Muscle of leg (tissue), 16 donors: ENCODE results near the gene STARD5. TPM values are rescaled to one million over a fixed set of nuclear protein-coding genes. Genes with fewer than 3 reads are reported as not detected.

Experiments
- DNase-seq: peaks from one replicate; pipeline ENCODE4 v3.0.0; 2013
- H3K27ac ChIP-seq: one replicate; pipeline ENCODE4 v1.5.1; 2013; ENCODE audit warnings: mild to moderate bottlenecking, low read length, control low read depth
- H3K27me3 ChIP-seq: one replicate; pipeline ENCODE4 v1.6.1; 2013; ENCODE audit warnings: low read length; ENCODE audit not compliant: control insufficient read depth, insufficient read depth
- H3K36me3 ChIP-seq: one replicate; pipeline ENCODE4 v1.6.1; 2013; ENCODE audit warnings: low read length; ENCODE audit not compliant: control insufficient read depth, insufficient read depth
- H3K4me1 ChIP-seq: one replicate; pipeline ENCODE4 v1.6.1; 2013; ENCODE audit warnings: low read length; ENCODE audit not compliant: control insufficient read depth, insufficient read depth
- H3K4me3 ChIP-seq: one replicate; pipeline ENCODE4 v1.5.1; 2013; ENCODE audit warnings: low read length, control low read depth
- H3K9me3 ChIP-seq: replicated peaks from 2 replicates; pipeline ENCODE4 v1.6.1; 2013; ENCODE audit warnings: low read depth, low read length; ENCODE audit not compliant: control insufficient read depth
- WGBS: methylation state at CpG from one replicate; pipeline ENCODE4 v1.1.5; 2013; ENCODE audit warnings: missing lambda C conversion rate; ENCODE audit not compliant: insufficient coverage; 5-methylcytosine and 5-hydroxymethylcytosine counted together
- long read RNA-seq, 11 donors: transcript quantifications; one replicate each; lab custom pipeline, GENCODE V29; 2026
- polyA plus RNA-seq, 8 donors: library from polyadenylated mRNA; unstranded; fragments of 120-200 nt; gene quantifications; one replicate each; pipeline versions ENCODE4 v1.2.1 to v1.2.3, GENCODE V29; 2013; ENCODE audit warnings: inconsistent platforms in 1 of 8, low replicate concordance in 1 of 8; ENCODE audit not compliant: insufficient read length in 8 of 8, insufficient read depth in 1 of 8
- total RNA-seq: library from RNA; stranded (reverse); fragments of 120-200 nt; gene quantifications from one replicate; pipeline ENCODE4 v1.2.4, GENCODE V29; 2013

The STARD5 gene
- total RNA-seq, result 3.7 TPM
- 1 to 10 TPM; 2.5 to 6.0 (median 4.5) TPM for polyA plus RNA-seq
- long read RNA-seq, donor 1, full-length matches to known transcripts, result 2 of 2 reads
- long read RNA-seq, donor 1, partial matches to known transcripts, result 0 of 2 reads
- long read RNA-seq, donor 1, other reads (novel, unspliced or antisense), result 0 of 2 reads
- long read RNA-seq, donor 2, result 0 reads
- long read RNA-seq, donor 3, partial matches to known transcripts, result 0 of 1 reads
- long read RNA-seq, donor 3, other reads (novel, unspliced or antisense), result 0 of 1 reads
- long read RNA-seq, donor 4, result 0 reads
- long read RNA-seq, donor 5, full-length matches to known transcripts, result 4 of 4 reads
- long read RNA-seq, donor 5, partial matches to known transcripts, result 0 of 4 reads
- long read RNA-seq, donor 5, other reads (novel, unspliced or antisense), result 0 of 4 reads
- long read RNA-seq, donor 6, result 0 reads
- long read RNA-seq, donor 7, result 0 reads
- long read RNA-seq, donor 8, partial matches to known transcripts, result 0 of 1 reads
- long read RNA-seq, donor 8, other reads (novel, unspliced or antisense), result 0 of 1 reads
- long read RNA-seq, donor 9, partial matches to known transcripts, result 0 of 1 reads
- long read RNA-seq, donor 9, other reads (novel, unspliced or antisense), result 0 of 1 reads
- long read RNA-seq, donor 10, full-length matches to known transcripts, result 2 of 2 reads
- long read RNA-seq, donor 10, partial matches to known transcripts, result 0 of 2 reads
- long read RNA-seq, donor 10, other reads (novel, unspliced or antisense), result 0 of 2 reads
- long read RNA-seq, donor 11, full-length matches to known transcripts, result 1 of 1 reads
- long read RNA-seq, donor 11, partial matches to known transcripts, result 0 of 1 reads
- long read RNA-seq, donor 11, other reads (novel, unspliced or antisense), result 0 of 1 reads

- Histone ChIP-seq H3K27ac (peak within 1 kb of the TSS; percentile 54), H3K4me1 (peaks cover 7% of the 10 kb centered on the region), H3K4me3 (peak within 1 kb of the TSS; percentile 62), H3K36me3 (peaks cover 13% of the 10 kb centered on the region), H3K27me3 (peaks cover 2% of the 10 kb centered on the region), H3K9me3 (no peaks in the 10 kb centered on the region)
- peak; percentile 99 for DNase-seq
- under 1% methylated on average over 67 of the region's 67 CpGs for WGBS
Observed at GRCh38 chr15:81323944-81324881, at the start of gene STARD5. STARD5 (minus strand) TSS chr15:81324141; CDS start chr15:81324099, 42 bp downstream.

- no peak overlapping the region for H3K27ac ChIP-seq
- no peaks in the 10 kb centered on the region for H3K4me1 ChIP-seq
- no peaks in the 10 kb centered on the region for H3K9me3 ChIP-seq
- no peaks in the 10 kb centered on the region for H3K36me3 ChIP-seq
- peaks cover 4% of the 10 kb centered on the region for H3K27me3 ChIP-seq
- H3K4me3 ChIP-seq, result no peak overlapping the region
- no CpG with 5 or more reads among the region's 5 CpGs for WGBS
- no peak for DNase-seq
Observed at GRCh38 chr15:81373176-81373575, 49.2 kb upstream of the STARD5 start.

GRCh38 chr15:81372575-81372974 is 48.6 kb upstream of the STARD5 start:
- Histone ChIP-seq H3K27me3 (peaks cover 4% of the 10 kb centered on the region), H3K27ac (no peak overlapping the region), H3K4me1 (no peaks in the 10 kb centered on the region), H3K4me3 (no peak overlapping the region), H3K36me3 (no peaks in the 10 kb centered on the region), H3K9me3 (no peaks in the 10 kb centered on the region)
- no CpG with 5 or more reads among the region's 3 CpGs for WGBS
- no peak for DNase-seq

- peak; percentile 87 for DNase-seq
- no peaks in the 10 kb centered on the region for H3K4me1 ChIP-seq
- no CpG with 5 or more reads among the region's 5 CpGs for WGBS
Observed at GRCh38 chr15:81363718-81364500, 40.0 kb upstream of the STARD5 start.

GRCh38 chr15:81363276-81363675 is 39.3 kb upstream of the STARD5 start:
- Histone ChIP-seq H3K27me3 (no peaks in the 10 kb centered on the region), H3K27ac (no peak overlapping the region), H3K4me3 (no peak overlapping the region), H3K9me3 (no peaks in the 10 kb centered on the region), H3K36me3 (no peaks in the 10 kb centered on the region), H3K4me1 (no peaks in the 10 kb centered on the region)
- peak; percentile 81 for DNase-seq
- no CpG with 5 or more reads among the region's 3 CpGs for WGBS

More at GRCh38 chr15:81363718-81364500, 40.0 kb upstream of the STARD5 start:
- Histone ChIP-seq H3K9me3 (no peaks in the 10 kb centered on the region), H3K27me3 (no peaks in the 10 kb centered on the region), H3K27ac (no peak overlapping the region), H3K4me3 (no peak overlapping the region), H3K36me3 (no peaks in the 10 kb centered on the region)

GRCh38 chr15:81362790-81363189 is 38.8 kb upstream of the STARD5 start:
- H3K4me1 ChIP-seq, result no peaks in the 10 kb centered on the region
- WGBS, result 84% methylated on average over 7 of the region's 11 CpGs
- no peak overlapping the region for H3K4me3 ChIP-seq
- H3K9me3 ChIP-seq, result no peaks in the 10 kb centered on the region
- no peaks in the 10 kb centered on the region for H3K36me3 ChIP-seq
- DNase-seq, result no peak
- H3K27ac ChIP-seq, result no peak overlapping the region
- H3K27me3 ChIP-seq, result no peaks in the 10 kb centered on the region

GRCh38 chr15:81361891-81362290 is 38.0 kb upstream of the STARD5 start:
- 83% methylated on average over 3 of the region's 7 CpGs for WGBS
- no peaks in the 10 kb centered on the region for H3K4me1 ChIP-seq
- no peaks in the 10 kb centered on the region for H3K9me3 ChIP-seq
- no peaks in the 10 kb centered on the region for H3K27me3 ChIP-seq
- no peak overlapping the region for H3K4me3 ChIP-seq
- DNase-seq, result no peak
- H3K27ac ChIP-seq, result no peak overlapping the region
- H3K36me3 ChIP-seq, result no peaks in the 10 kb centered on the region

- H3K27me3 ChIP-seq, result peaks cover 4% of the 10 kb centered on the region
- no peaks in the 10 kb centered on the region for H3K36me3 ChIP-seq
- no peaks in the 10 kb centered on the region for H3K9me3 ChIP-seq
- no peaks in the 10 kb centered on the region for H3K4me1 ChIP-seq
- no peak overlapping the region for H3K4me3 ChIP-seq
- 92% methylated on average over 5 of the region's 5 CpGs for WGBS
- no peak overlapping the region for H3K27ac ChIP-seq
- no peak for DNase-seq
Observed at GRCh38 chr15:81360491-81360890, 36.5 kb upstream of the STARD5 start.

GRCh38 chr15:81358248-81358647 is 34.3 kb upstream of the STARD5 start:
- Histone ChIP-seq H3K36me3 (no peaks in the 10 kb centered on the region), H3K4me3 (no peak overlapping the region), H3K27me3 (peaks cover 4% of the 10 kb centered on the region), H3K27ac (no peak overlapping the region), H3K9me3 (no peaks in the 10 kb centered on the region), H3K4me1 (no peaks in the 10 kb centered on the region)
- DNase-seq, result no peak
- 77% methylated on average over 3 of the region's 6 CpGs for WGBS
